Chondrocyte (in vitro differentiated cells): ENCODE results near the gene KCNH8. TPM values are rescaled to one million over a fixed set of nuclear protein-coding genes. Genes with fewer than 3 reads are reported as not detected.

ENCODE experiments used
- DNase-seq: peaks from one replicate; pipeline ENCODE4 v3.0.0; 2021; ENCODE audit warnings: mixed read lengths, low spot score
- H3K27ac Mint-ChIP-seq: one replicate; pipeline ENCODE4 v1.8.0; 2021; ENCODE audit warnings: mild to moderate bottlenecking, moderate library complexity, mixed read lengths; ENCODE audit not compliant: unreplicated experiment
- H3K27me3 Mint-ChIP-seq: 2 replicates; pipeline ENCODE4 v1.8.0; 2021; ENCODE audit warnings: low read depth, mixed read lengths
- H3K36me3 Mint-ChIP-seq: 2 replicates; pipeline ENCODE4 v1.8.0; 2021; ENCODE audit warnings: low read depth, mixed read lengths
- H3K4me1 Mint-ChIP-seq: 2 replicates; pipeline ENCODE4 v1.8.0; 2021; ENCODE audit warnings: low read depth, mild to moderate bottlenecking, mixed read lengths
- H3K4me3 Mint-ChIP-seq: one replicate; pipeline ENCODE4 v1.8.0; 2021; ENCODE audit warnings: mild to moderate bottlenecking, moderate library complexity, mixed read lengths; ENCODE audit not compliant: unreplicated experiment
- H3K9me3 Mint-ChIP-seq: 2 replicates; pipeline ENCODE4 v1.8.0; 2021; ENCODE audit warnings: low read depth, mixed read lengths
- CTCF ChIP-seq: fragments of 200-600 bp; sonication (generic); IDR thresholded peaks from 2 replicates; pipeline ENCODE4 v1.5.0; 2021; ENCODE audit warnings: antibody characterized with exemption, mild to moderate bottlenecking, moderate library complexity
- total RNA-seq: library from RNA; stranded (reverse); gene quantifications from 3 replicates; pipeline ENCODE4 v1.2.1, GENCODE V29; 2021

KCNH8 gene
- total RNA-seq, 1 donor from 2014 or later = not detected

GRCh38 chr3:19199131-19199530, 50.8 kb downstream of the KCNH8 start:
- TF ChIP-seq CTCF = no peak
- H3K4me1 Mint-ChIP-seq = no peaks in the 10 kb centered on the region
- peaks cover 10% of the 10 kb centered on the region for H3K27me3 Mint-ChIP-seq
- no peak for DNase-seq
- no peaks in the 10 kb centered on the region for H3K9me3 Mint-ChIP-seq
- H3K4me3 Mint-ChIP-seq = no peak overlapping the region
- H3K36me3 Mint-ChIP-seq = no peaks in the 10 kb centered on the region
- no peak overlapping the region for H3K27ac Mint-ChIP-seq

GRCh38 chr3:19202303-19202702, 54.0 kb downstream of the KCNH8 start:
- H3K9me3 Mint-ChIP-seq = no peaks in the 10 kb centered on the region
- DNase-seq = no peak
- no peak for TF ChIP-seq CTCF
- no peaks in the 10 kb centered on the region for H3K36me3 Mint-ChIP-seq
- no peaks in the 10 kb centered on the region for H3K4me1 Mint-ChIP-seq
- H3K27me3 Mint-ChIP-seq = peaks cover 14% of the 10 kb centered on the region
- H3K27ac Mint-ChIP-seq = no peak overlapping the region
- H3K4me3 Mint-ChIP-seq = no peak overlapping the region

- TF ChIP-seq CTCF = no peak
- Mint-ChIP-seq H3K4me3 (no peak overlapping the region), H3K27me3 (peaks cover 14% of the 10 kb centered on the region), H3K9me3 (no peaks in the 10 kb centered on the region), H3K36me3 (no peaks in the 10 kb centered on the region), H3K4me1 (no peaks in the 10 kb centered on the region), H3K27ac (no peak overlapping the region)
- no peak for DNase-seq
Observed at GRCh38 chr3:19202754-19203153, 54.4 kb downstream of the KCNH8 start.

DNA sequence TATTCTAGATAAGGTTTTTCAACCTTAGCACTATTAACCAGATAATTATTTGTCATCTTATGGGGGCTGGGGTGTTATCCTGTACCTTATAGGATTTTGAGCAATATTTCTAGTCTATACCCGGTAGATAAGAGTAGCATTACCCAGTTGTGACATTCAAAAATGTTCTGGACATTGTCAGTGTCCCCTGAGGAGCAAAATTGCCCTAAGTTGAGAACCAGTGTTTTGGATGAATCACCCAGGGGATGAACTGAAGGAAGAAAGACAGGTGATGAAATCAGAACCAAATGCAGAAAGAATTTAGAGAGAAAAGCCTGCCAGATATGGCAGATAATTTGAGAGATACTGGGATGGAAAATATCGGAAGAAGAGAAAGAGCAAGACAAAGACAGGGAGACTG, 58.2 kb downstream of the KCNH8 start:
- no peak for TF ChIP-seq CTCF
- H3K27me3 Mint-ChIP-seq = peaks cover 12% of the 10 kb centered on the region
- no peaks in the 10 kb centered on the region for H3K4me1 Mint-ChIP-seq
- H3K9me3 Mint-ChIP-seq = no peaks in the 10 kb centered on the region
- no peaks in the 10 kb centered on the region for H3K36me3 Mint-ChIP-seq
- DNase-seq = no peak
- H3K4me3 Mint-ChIP-seq = no peak overlapping the region
- H3K27ac Mint-ChIP-seq = no peak overlapping the region

DNA sequence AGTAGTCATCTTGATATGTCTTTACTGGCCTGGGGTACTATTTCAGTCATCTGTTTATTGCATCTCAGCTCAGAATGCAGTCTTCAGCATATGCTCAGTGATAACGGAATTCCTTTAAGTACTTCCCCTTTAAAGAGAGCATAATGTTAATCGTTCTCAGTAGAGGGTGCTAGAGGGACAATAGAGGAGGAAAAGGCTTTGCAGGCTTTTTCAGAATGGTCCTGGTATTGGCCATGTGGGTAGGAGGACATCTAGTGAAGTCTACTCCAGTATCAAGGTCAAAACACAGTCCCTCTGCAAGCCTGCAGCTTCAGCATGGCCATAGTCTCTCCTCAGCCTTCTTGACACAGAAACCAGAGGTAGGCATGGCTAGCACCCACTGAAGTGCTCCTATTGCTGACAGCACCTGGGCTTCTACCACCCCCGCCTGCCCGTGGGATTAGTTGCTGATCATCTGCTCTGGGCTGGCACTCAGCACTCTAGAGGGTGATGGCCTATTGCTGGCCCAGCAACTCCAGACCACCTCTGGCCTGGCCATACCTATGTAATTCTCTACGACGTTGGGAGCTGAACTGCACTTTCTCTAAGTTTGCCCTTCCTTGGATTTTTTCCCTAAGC, 65.4 kb downstream of the KCNH8 start:
- H3K4me1 Mint-ChIP-seq = no peaks in the 10 kb centered on the region
- no peaks in the 10 kb centered on the region for H3K36me3 Mint-ChIP-seq
- no peak for DNase-seq
- no peak overlapping the region for H3K27ac Mint-ChIP-seq
- no peak overlapping the region for H3K4me3 Mint-ChIP-seq
- no peaks in the 10 kb centered on the region for H3K27me3 Mint-ChIP-seq
- no peaks in the 10 kb centered on the region for H3K9me3 Mint-ChIP-seq
- TF ChIP-seq CTCF = no peak
